Activated CD4-positive, alpha-beta memory T cell treated with anti-CD3 and anti-CD28 coated beads, Interleukin-2, amount 10 ng/mL, durations not matched to agents 7 days and 5 days (primary cell): ENCODE measurements around the gene PBX4. TPM values are rescaled to one million over a fixed set of nuclear protein-coding genes. Genes with fewer than 3 reads are reported as not detected.
A peak's percentile ranks its signal among the peaks of the same experiment; 100 is the strongest.

ENCODE experiments used
- CTCF ChIA-PET: fragments of 350-600 bp; sonication (Branson Sonifier 250); formaldehyde crosslinking; loops from one replicate; lab custom pipeline; 2021; ENCODE audit warnings: antibody characterized with exemption, inconsistent platforms; lab: Charles Lee
- POLR2A ChIA-PET: fragments of 350-600 bp; sonication (Branson Sonifier 250); formaldehyde crosslinking; loops from one replicate; lab custom pipeline; 2021; ENCODE audit warnings: antibody characterized with exemption; lab: Charles Lee
- DNase-seq: peaks from one replicate; pipeline ENCODE4 v3.0.0-alpha.2; 2020
- H3K27ac Mint-ChIP-seq: one replicate; pipeline ENCODE4 v1.8.0; 2021; ENCODE audit warnings: mild to moderate bottlenecking, mixed read lengths
- H3K27me3 Mint-ChIP-seq: one replicate; pipeline ENCODE4 v1.8.0; 2021; ENCODE audit warnings: mixed read lengths
- H3K36me3 Mint-ChIP-seq: one replicate; pipeline ENCODE4 v1.8.0; 2021; ENCODE audit warnings: low read depth, mixed read lengths
- H3K4me1 Mint-ChIP-seq: one replicate; pipeline ENCODE4 v1.8.0; 2021; ENCODE audit warnings: mixed read lengths
- H3K4me3 Mint-ChIP-seq: one replicate; pipeline ENCODE4 v1.8.0; 2021; ENCODE audit warnings: mild to moderate bottlenecking, mixed read lengths
- H3K9me3 Mint-ChIP-seq: one replicate; pipeline ENCODE4 v1.8.0; 2021; ENCODE audit warnings: mixed read lengths
- total RNA-seq, 2 experiments: library from RNA; stranded (reverse); gene quantifications; one replicate each; pipeline ENCODE4 v1.2.3, GENCODE V29; 2021

PBX4 gene
- total RNA-seq, 2 experiments from 2014 or later, result 49.0 to 55.6 TPM

DNA sequence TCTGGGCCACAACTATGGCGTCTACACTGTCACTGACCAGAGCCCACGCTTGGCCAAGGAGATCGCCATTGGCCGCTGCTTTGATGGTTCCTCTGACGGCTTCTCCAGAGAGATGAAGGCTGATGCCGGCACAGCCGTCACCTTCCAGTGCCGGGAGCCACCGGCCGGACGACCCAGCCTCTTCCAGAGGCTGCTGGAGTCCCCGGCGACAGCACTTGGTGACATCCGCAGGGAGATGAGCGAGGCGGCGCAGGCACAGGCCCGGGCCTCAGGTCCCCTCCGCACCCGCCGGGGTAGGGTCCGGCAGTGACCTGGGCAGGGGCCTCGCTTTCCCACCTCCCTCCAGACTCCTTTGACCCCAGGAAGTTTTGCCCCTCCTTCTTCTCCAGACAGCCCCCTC is 72.8 kb downstream of the PBX4 start:
- peaks cover 10% of the 10 kb centered on the region for H3K4me1 Mint-ChIP-seq

DNA sequence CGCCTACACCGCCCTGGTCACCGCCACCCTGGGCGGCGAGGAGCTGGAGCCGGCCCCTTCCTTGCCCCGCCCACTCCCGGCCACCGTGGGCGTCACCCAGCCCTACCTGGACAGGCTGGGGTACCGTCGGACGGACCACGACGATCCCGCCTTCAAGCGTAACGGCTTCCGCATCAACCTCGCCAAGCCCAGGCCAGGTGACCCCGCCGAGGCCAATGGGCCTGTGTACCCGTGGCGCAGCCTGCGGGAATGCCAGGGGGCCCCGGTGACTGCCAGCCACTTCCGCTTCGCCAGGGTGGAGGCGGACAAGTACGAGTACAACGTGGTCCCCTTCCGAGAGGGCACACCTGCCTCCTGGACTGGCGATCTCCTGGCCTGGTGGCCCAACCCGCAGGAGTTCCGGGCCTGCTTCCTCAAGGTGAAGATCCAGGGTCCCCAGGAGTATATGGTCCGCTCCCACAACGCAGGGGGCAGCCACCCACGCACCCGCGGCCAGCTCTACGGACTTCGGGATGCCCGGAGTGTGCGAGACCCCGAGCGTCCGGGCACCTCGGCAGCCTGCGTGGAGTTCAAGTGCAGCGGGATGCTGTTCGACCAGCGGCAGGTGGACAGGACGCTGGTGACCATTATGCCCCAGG is 73.4 kb downstream of the PBX4 start:
- Mint-ChIP-seq H3K27ac (no peak overlapping the region), H3K27me3 (peaks cover 7% of the 10 kb centered on the region), H3K4me3 (no peak overlapping the region), H3K36me3 (no peaks in the 10 kb centered on the region), H3K9me3 (no peaks in the 10 kb centered on the region), H3K4me1 (peaks cover 13% of the 10 kb centered on the region)
- CTCF ChIA-PET, result no interaction called here
- DNase-seq, result no peak
- POLR2A ChIA-PET, result no interaction called here

More for the DNA sequence above, 72.8 kb downstream of the PBX4 start:
- Mint-ChIP-seq H3K9me3 (no peaks in the 10 kb centered on the region), H3K27me3 (peaks cover 4% of the 10 kb centered on the region), H3K4me3 (no peak overlapping the region), H3K27ac (no peak overlapping the region), H3K36me3 (no peaks in the 10 kb centered on the region)
- ChIA-PET CTCF (no interaction called here), POLR2A (no interaction called here)
- no peak for DNase-seq

- POLR2A ChIA-PET, result no interaction called here
- no peak overlapping the region for H3K27ac Mint-ChIP-seq
- no peak overlapping the region for H3K4me3 Mint-ChIP-seq
- no peaks in the 10 kb centered on the region for H3K36me3 Mint-ChIP-seq
- H3K27me3 Mint-ChIP-seq, result peaks cover 7% of the 10 kb centered on the region
- no peaks in the 10 kb centered on the region for H3K9me3 Mint-ChIP-seq
- peaks cover 13% of the 10 kb centered on the region for H3K4me1 Mint-ChIP-seq
- CTCF ChIA-PET, result interaction anchor here (1.7 kb wide), 1 partner anchor 10 kb away, joined by 5 read pairs; no protein-coding TSS in a partner anchor
- DNase-seq, result no peak
Measured at GRCh38 chr19:19544257-19544953, 74.1 kb downstream of the PBX4 start.

DNA sequence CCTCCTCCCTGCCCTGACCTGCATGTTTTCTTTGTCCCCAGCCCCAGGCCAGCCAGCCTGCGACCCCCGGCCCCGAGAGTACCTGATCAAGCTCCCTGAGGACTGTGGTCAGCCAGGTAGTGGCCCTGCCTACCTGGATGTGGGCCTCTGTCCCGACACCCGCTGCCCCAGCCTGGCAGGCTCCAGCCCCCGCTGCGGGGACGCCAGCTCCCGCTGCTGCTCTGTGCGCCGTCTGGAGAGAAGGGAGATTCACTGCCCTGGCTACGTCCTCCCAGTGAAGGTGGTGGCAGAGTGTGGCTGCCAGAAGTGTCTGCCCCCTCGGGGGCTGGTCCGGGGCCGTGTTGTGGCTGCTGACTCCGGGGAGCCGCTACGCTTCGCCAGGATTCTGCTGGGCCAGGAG is 74.8 kb downstream of the PBX4 start:
- Mint-ChIP-seq H3K36me3 (no peaks in the 10 kb centered on the region), H3K27me3 (peaks cover 11% of the 10 kb centered on the region), H3K27ac (no peak overlapping the region), H3K4me3 (no peak overlapping the region), H3K9me3 (no peaks in the 10 kb centered on the region), H3K4me1 (peaks cover 17% of the 10 kb centered on the region)
- no peak for DNase-seq
- ChIA-PET CTCF (interaction anchor here (1.7 kb wide), 1 partner anchor 10 kb away, joined by 5 read pairs; no protein-coding TSS in a partner anchor), POLR2A (no interaction called here)

- ChIA-PET POLR2A (no interaction called here), CTCF (interaction anchor here (1.7 kb wide), 1 partner anchor 11 kb away, joined by 5 read pairs; no protein-coding TSS in a partner anchor)
- Mint-ChIP-seq H3K4me1 (peaks cover 20% of the 10 kb centered on the region), H3K36me3 (no peaks in the 10 kb centered on the region), H3K4me3 (no peak overlapping the region), H3K27me3 (peaks cover 14% of the 10 kb centered on the region), H3K27ac (no peak overlapping the region), H3K9me3 (no peaks in the 10 kb centered on the region)
- DNase-seq, result no peak
Measured at GRCh38 chr19:19543101-19543500, 75.4 kb downstream of the PBX4 start.

- POLR2A ChIA-PET, result no interaction called here
- no peak for DNase-seq
- H3K9me3 Mint-ChIP-seq, result no peaks in the 10 kb centered on the region
- H3K4me1 Mint-ChIP-seq, result peaks cover 25% of the 10 kb centered on the region
- H3K27me3 Mint-ChIP-seq, result peaks cover 18% of the 10 kb centered on the region
- H3K36me3 Mint-ChIP-seq, result no peaks in the 10 kb centered on the region
- no peak overlapping the region for H3K27ac Mint-ChIP-seq
- H3K4me3 Mint-ChIP-seq, result no peak overlapping the region
- CTCF ChIA-PET, result interaction anchor here (1.7 kb wide), 1 partner anchor 12 kb away, joined by 5 read pairs; no protein-coding TSS in a partner anchor
Measured at GRCh38 chr19:19542507-19542906, 76.0 kb downstream of the PBX4 start.

DNA sequence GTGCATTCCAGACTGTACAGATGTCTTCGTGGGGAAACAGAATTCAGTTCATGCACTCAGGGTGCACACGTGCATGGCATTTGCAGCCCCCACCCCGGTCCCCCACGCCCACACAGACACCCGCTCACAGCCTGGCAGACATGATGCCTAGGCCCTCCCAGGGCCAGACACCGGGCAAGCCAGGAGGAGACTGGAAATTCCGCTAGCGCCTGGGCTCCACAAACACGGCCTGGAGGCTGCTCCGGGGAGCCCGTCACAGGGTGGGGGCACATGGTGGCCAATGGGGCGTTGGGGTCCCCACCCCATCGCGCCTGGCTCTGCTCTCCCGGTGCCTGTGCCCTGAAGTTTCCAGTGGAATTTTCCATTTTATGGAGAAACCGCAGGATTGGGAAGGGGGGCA is 76.9 kb downstream of the PBX4 start:
- H3K4me3 Mint-ChIP-seq, result no peak overlapping the region
- peaks cover 22% of the 10 kb centered on the region for H3K27me3 Mint-ChIP-seq

DNA sequence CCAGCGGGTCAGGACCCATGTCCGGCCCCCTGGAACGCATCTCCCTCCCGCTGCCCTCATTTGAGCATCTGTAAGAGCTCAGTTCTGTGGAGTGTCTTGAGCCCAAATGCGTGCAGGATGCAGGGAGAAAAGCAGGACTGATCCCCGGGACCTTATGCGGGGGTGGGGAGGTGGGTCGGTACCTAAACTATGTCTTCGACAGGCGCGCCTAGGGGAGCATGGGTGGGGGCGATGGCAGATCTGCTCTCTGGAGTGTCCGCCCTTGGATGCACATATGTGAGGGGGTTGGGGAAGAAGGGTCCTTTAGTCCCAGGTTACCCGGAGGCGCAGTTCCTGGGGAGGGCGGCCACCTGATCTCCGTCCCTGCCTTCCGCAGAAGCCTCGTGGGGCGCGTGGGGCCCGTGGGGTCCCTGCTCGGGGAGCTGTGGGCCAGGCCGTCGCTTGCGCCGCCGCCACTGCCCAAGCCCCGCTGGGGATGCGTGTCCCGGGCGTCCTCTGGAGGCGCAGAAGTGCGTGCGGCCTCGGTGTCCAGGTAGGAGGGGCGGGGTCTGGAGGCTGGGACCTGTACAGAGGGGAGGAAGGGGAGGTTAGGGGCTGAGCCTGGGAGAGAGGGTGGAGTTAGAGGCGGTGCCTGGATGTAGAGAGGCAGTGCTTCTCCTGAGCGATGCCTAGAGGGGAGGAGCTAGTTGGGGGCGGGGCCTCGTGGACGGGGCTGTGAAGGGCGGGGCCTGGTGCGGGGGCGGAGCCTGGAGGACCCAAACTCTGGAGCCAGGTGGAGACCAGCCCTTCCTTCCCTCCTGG is 77.6 kb downstream of the PBX4 start:
- Mint-ChIP-seq H3K4me3 (peak overlapping the region; percentile 43), H3K27me3 (peaks cover 22% of the 10 kb centered on the region), H3K36me3 (no peaks in the 10 kb centered on the region), H3K4me1 (peaks cover 27% of the 10 kb centered on the region), H3K27ac (no peak overlapping the region), H3K9me3 (no peaks in the 10 kb centered on the region)
- DNase-seq, result peak; percentile 78
- ChIA-PET POLR2A (interaction anchor here (1.3 kb wide), 1 partner anchor 280 kb away, joined by 3 read pairs; the partner anchor contains the start of gene ZNF506), CTCF (interaction anchor here (1.0 kb wide), 2 partner anchors 8 to 103 kb away, joined by 3 to 5 read pairs; partner anchors contain the start of gene GMIP)

More for the DNA sequence above, 76.9 kb downstream of the PBX4 start:
- Mint-ChIP-seq H3K9me3 (no peaks in the 10 kb centered on the region), H3K4me1 (peaks cover 27% of the 10 kb centered on the region), H3K27ac (no peak overlapping the region), H3K36me3 (no peaks in the 10 kb centered on the region)
- ChIA-PET CTCF (interaction anchor here (1.0 kb wide), 2 partner anchors 9 to 102 kb away, joined by 3 to 5 read pairs; partner anchors contain the start of gene GMIP), POLR2A (interaction anchor here (1.3 kb wide), 1 partner anchor 280 kb away, joined by 3 read pairs; the partner anchor contains the start of gene ZNF506)
- no peak for DNase-seq

DNA sequence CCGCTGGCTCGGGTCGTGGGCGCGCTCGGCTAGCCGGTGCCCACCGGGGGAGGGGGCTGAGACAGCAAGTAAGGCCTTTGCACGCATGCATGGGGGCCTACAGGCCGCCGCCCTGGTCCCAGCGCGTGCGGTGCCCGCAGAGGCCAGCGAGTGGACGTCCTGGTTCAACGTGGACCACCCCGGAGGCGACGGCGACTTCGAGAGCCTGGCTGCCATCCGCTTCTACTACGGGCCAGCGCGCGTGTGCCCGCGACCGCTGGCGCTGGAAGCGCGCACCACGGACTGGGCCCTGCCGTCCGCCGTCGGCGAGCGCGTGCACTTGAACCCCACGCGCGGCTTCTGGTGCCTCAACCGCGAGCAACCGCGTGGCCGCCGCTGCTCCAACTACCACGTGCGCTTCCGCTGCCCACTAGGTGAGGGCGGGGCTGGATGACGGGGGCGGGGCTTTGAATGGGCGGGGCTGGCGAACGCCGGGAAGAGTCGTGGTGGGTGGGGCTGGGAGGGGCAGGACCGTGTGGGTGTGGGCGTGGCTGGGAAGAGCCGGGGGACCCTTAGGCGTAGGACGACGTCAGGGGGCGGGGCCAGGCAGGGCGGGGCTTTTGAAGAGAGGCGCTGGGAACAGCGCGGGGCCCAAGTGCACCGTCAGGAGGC is 78.3 kb downstream of the PBX4 start:
- peaks cover 22% of the 10 kb centered on the region for H3K27me3 Mint-ChIP-seq
- H3K4me1 Mint-ChIP-seq, result peaks cover 27% of the 10 kb centered on the region
- no peaks in the 10 kb centered on the region for H3K36me3 Mint-ChIP-seq
- peak overlapping the region; percentile 43 for H3K4me3 Mint-ChIP-seq
- H3K27ac Mint-ChIP-seq, result no peak overlapping the region
- peak; percentile 73 for DNase-seq
- POLR2A ChIA-PET, result interaction anchor here (1.3 kb wide), 1 partner anchor 281 kb away, joined by 3 read pairs; the partner anchor contains the start of gene ZNF506
- CTCF ChIA-PET, result no interaction called here
- H3K9me3 Mint-ChIP-seq, result no peaks in the 10 kb centered on the region

DNA sequence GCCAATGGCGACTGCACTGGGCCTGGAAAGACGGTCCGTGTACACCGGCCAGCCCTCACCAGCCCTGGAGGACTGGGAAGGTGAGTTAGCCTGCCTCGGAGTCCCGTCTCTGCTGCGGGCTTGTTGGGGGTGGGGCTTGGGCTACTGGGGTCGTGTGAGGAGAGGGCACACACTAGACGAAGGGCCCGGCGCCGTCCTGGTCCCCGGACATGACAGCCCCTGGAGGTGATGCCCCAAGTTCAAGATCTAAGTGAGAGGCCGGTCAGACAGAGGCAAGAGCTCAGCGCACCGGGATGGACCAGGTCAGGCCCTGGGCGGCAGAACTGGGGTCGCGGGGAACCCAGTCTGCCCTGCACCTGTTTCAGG is 78.8 kb downstream of the PBX4 start:
- POLR2A ChIA-PET, result interaction anchor here (1.4 kb wide), 1 partner anchor 9 kb away, joined by 3 read pairs; no protein-coding TSS in a partner anchor
- H3K27me3 Mint-ChIP-seq, result peaks cover 22% of the 10 kb centered on the region

DNA sequence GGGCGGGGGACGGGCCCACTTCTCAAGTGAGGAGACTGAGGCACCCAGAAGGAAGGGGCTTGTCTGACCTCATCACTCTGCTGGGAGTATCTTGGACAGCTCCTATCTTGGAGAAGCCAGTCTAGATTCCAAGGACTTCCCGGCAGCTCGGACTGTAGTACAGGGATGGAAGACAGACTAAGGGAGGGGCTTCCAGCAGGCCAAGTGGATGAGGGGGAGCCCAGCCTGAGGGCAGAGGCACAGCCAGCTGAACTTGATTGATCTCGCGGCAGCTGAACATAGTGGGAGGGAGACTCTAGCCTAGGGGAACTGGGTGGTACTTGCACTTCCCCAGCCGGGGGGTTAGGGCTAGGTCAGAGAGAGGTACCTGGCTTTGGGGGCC is 79.7 kb downstream of the PBX4 start:
- POLR2A ChIA-PET, result interaction anchor here (0.9 to 1.4 kb wide), 2 partner anchors 9 to 90 kb away, joined by 3 read pairs; no protein-coding TSS in a partner anchor
- CTCF ChIA-PET, result interaction anchor here (0.6 to 1.2 kb wide), 2 partner anchors 15 to 435 kb away, joined by 3 to 8 read pairs; no protein-coding TSS in a partner anchor
- no peaks in the 10 kb centered on the region for H3K9me3 Mint-ChIP-seq

More for the DNA sequence above, 78.8 kb downstream of the PBX4 start:
- no peak overlapping the region for H3K4me3 Mint-ChIP-seq
- no peaks in the 10 kb centered on the region for H3K36me3 Mint-ChIP-seq
- peaks cover 27% of the 10 kb centered on the region for H3K4me1 Mint-ChIP-seq
- no peak for DNase-seq
- no peak overlapping the region for H3K27ac Mint-ChIP-seq
- no peaks in the 10 kb centered on the region for H3K9me3 Mint-ChIP-seq
- CTCF ChIA-PET, result interaction anchor here (1.2 kb wide), 1 partner anchor 14 kb away, joined by 8 read pairs; no protein-coding TSS in a partner anchor

More for the DNA sequence above, 79.7 kb downstream of the PBX4 start:
- peaks cover 27% of the 10 kb centered on the region for H3K4me1 Mint-ChIP-seq
- no peak overlapping the region for H3K27ac Mint-ChIP-seq
- H3K4me3 Mint-ChIP-seq, result no peak overlapping the region
- no peak for DNase-seq
- peaks cover 22% of the 10 kb centered on the region for H3K27me3 Mint-ChIP-seq
- H3K36me3 Mint-ChIP-seq, result peaks cover 4% of the 10 kb centered on the region
